Tibial artery (tissue), 4 donors: Measurements from ENCODE around the gene BRAF.
A peak's percentile ranks its signal among the peaks of the same experiment; 100 is the strongest.

Source experiments
- DNase-seq, 2 donors: peaks; one replicate each; pipeline ENCODE4 v3.0.0-alpha.2; 2019
- H3K27ac ChIP-seq, 2 donors: fragments of 200-600 bp; sonication (generic) in 1 of 2; 1 replicate in 1 of 2; 2 replicates in 1 of 2; pipeline ENCODE4 v1.5.1; 2018 to 2019; ENCODE audit warnings: mild to moderate bottlenecking in 1 of 2
- H3K27me3 ChIP-seq, 2 donors: fragments of 200-600 bp; sonication (generic) in 1 of 2; one replicate each; pipeline versions ENCODE4 v1.5.1 to v1.6.0; 2016 to 2019
- H3K36me3 ChIP-seq, 3 donors: fragments of 200-600 bp; sonication (generic) in 2 of 3; one replicate each; pipeline ENCODE4 v1.5.1; 2016 to 2019; ENCODE audit warnings: mild to moderate bottlenecking in 2 of 3
- H3K4me1 ChIP-seq, 4 donors: fragments of 200-600 bp; sonication (generic) in 2 of 4; 1 replicate in 3 of 4; 2 replicates in 1 of 4; pipeline ENCODE4 v1.5.1; 2016 to 2019
- H3K4me3 ChIP-seq, 2 donors: fragments of 200-600 bp; sonication (generic) in 1 of 2; 1 replicate in 1 of 2; 2 replicates in 1 of 2; pipeline ENCODE4 v1.5.1; 2018 to 2019; ENCODE audit warnings: mild to moderate bottlenecking in 2 of 2
- H3K9me3 ChIP-seq, 3 donors: fragments of 200-600 bp; sonication (generic) in 1 of 3; one replicate each; pipeline ENCODE4 v1.5.1; 2016 to 2019
- CTCF ChIP-seq, 2 experiments: fragments of 200-600 bp in 1 of 2; fragments of 450-650 bp in 1 of 2; IDR thresholded peaks; one replicate each; pipeline ENCODE4 v1.5.1; 2017 to 2019; ENCODE audit warnings: antibody characterized with exemption in 2 of 2, mild to moderate bottlenecking in 1 of 2, moderate library complexity in 1 of 2
- intact Hi-C: fragments of 100-400 bp; cut with DNase I; formaldehyde crosslinking; loops from one replicate; pipeline ENCODE4 v1.15.0; 2023; ENCODE audit warnings: low total_unique reads

BRAF gene

GRCh38 chr7:140923358-140924006 lies 1.2 kb downstream of the BRAF start:
- no peak for TF ChIP-seq CTCF (IDR thresholded peaks at IDR 0.05)
- DNase-seq = no peak
- H3K9me3 ChIP-seq = no peaks in the 10 kb centered on the region
- peak overlapping the region; percentile 99 to 100 for H3K4me3 ChIP-seq
- H3K4me1 ChIP-seq = peaks cover 0 to 28% (median 3%) of the 10 kb centered on the region in 4 donors
- intact Hi-C loops = loop anchor here (10.0 kb wide), 2 partner anchors 91 to 249 kb away; partner anchors contain the start of genes ADCK2 and MRPS33
- H3K36me3 ChIP-seq = no peaks in the 10 kb centered on the region
- H3K27ac ChIP-seq = peak overlapping the region; percentile 100
- no peaks in the 10 kb centered on the region for H3K27me3 ChIP-seq

- no peak for DNase-seq
- H3K9me3 ChIP-seq = no peaks in the 10 kb centered on the region
- intact Hi-C loops = loop anchor here (10.0 kb wide), 2 partner anchors 92 to 248 kb away; partner anchors contain the start of genes ADCK2 and MRPS33
- peak overlapping the region; percentile 100 for H3K27ac ChIP-seq
- no peak for TF ChIP-seq CTCF (IDR thresholded peaks at IDR 0.05)
- peaks cover 0 to 28% (median 5%) of the 10 kb centered on the region in 4 donors for H3K4me1 ChIP-seq
- H3K4me3 ChIP-seq = peak overlapping the region; percentile 99 to 100
- H3K36me3 ChIP-seq = no peaks in the 10 kb centered on the region
- H3K27me3 ChIP-seq = no peaks in the 10 kb centered on the region
Observed at GRCh38 chr7:140922741-140923345, 1.9 kb downstream of the BRAF start.

- Histone ChIP-seq H3K27me3 (no peaks in the 10 kb centered on the region), H3K4me3 (no peak overlapping the region), H3K27ac (no peak overlapping the region), H3K36me3 (no peaks in the 10 kb centered on the region), H3K4me1 (peaks cover 0 to 26% (median 4%) of the 10 kb centered on the region in 4 donors), H3K9me3 (no peaks in the 10 kb centered on the region)
- intact Hi-C loops = loop anchor here (10.0 kb wide), 2 partner anchors 94 to 246 kb away; partner anchors contain the start of genes ADCK2 and MRPS33
- TF ChIP-seq CTCF (IDR thresholded peaks at IDR 0.05) = no peak
- DNase-seq = no peak
Observed at GRCh38 chr7:140920745-140921144, 4.0 kb downstream of the BRAF start.

GRCh38 chr7:140918236-140918635 lies 6.5 kb downstream of the BRAF start:
- DNase-seq = no peak

GRCh38 chr7:140917258-140917657 lies 7.5 kb downstream of the BRAF start:
- Histone ChIP-seq H3K27ac (no peak overlapping the region), H3K4me1 (peaks cover 0 to 19% (median 3%) of the 10 kb centered on the region in 4 donors), H3K9me3 (no peaks in the 10 kb centered on the region), H3K4me3 (no peak overlapping the region), H3K36me3 (no peaks in the 10 kb centered on the region), H3K27me3 (no peaks in the 10 kb centered on the region)
- intact Hi-C loops = loop anchor here (10.0 kb wide), 1 partner anchor 92 kb away; no protein-coding TSS in a partner anchor
- DNase-seq = no peak
- TF ChIP-seq CTCF (IDR thresholded peaks at IDR 0.05) = no peak

More at GRCh38 chr7:140918236-140918635, 6.5 kb downstream of the BRAF start:
- Histone ChIP-seq H3K9me3 (no peaks in the 10 kb centered on the region), H3K27me3 (no peaks in the 10 kb centered on the region), H3K4me3 (no peak overlapping the region), H3K27ac (no peak overlapping the region), H3K4me1 (peaks cover 0 to 25% (median 3%) of the 10 kb centered on the region in 4 donors), H3K36me3 (no peaks in the 10 kb centered on the region)
- TF ChIP-seq CTCF (IDR thresholded peaks at IDR 0.05) = no peak
- intact Hi-C loops = loop anchor here (10.0 kb wide), 1 partner anchor 93 kb away; no protein-coding TSS in a partner anchor
